NCI-H2107 (cell line): Measurements from ENCODE around the gene CEL.
"Not testable (repeated sequence)": the region's sequence is repeated elsewhere in the genome, so short reads cannot be mapped to it uniquely, and the experiment has no call there.

Experiments
- DNase-seq: peaks from one replicate; lab custom pipeline; 2025; lab: John Stamatoyannopoulos, UW

The CEL gene

GRCh38 chr9:133086212-133086860 is 24.6 kb downstream of the CEL start:
- not testable (repeated sequence) for DNase-seq

GRCh38 chr9:133086894-133087293 is 25.1 kb downstream of the CEL start:
- no peak for DNase-seq

- no peak for DNase-seq
Observed at GRCh38 chr9:133087429-133088145, 25.8 kb downstream of the CEL start.

GRCh38 chr9:133088146-133088750 is 26.5 kb downstream of the CEL start:
- no peak for DNase-seq

GRCh38 chr9:133088756-133089155 is 27.0 kb downstream of the CEL start:
- DNase-seq = no peak

GRCh38 chr9:133089271-133089671 is 27.5 kb downstream of the CEL start:
- peak; percentile 73 for DNase-seq

- no peak for DNase-seq
Observed at GRCh38 chr9:133090187-133090586, 28.4 kb downstream of the CEL start.

- no peak for DNase-seq
Observed at GRCh38 chr9:133090752-133091385, 29.1 kb downstream of the CEL start.

GRCh38 chr9:133094351-133094750 is 32.6 kb downstream of the CEL start:
- not testable (repeated sequence) for DNase-seq

- no peak for DNase-seq
Observed at GRCh38 chr9:133094842-133095393, 33.1 kb downstream of the CEL start.

- no peak for DNase-seq
Observed at GRCh38 chr9:133098104-133098754, 36.4 kb downstream of the CEL start.

- DNase-seq = no peak
Observed at GRCh38 chr9:133098871-133099270, 37.1 kb downstream of the CEL start.

GRCh38 chr9:133099726-133100505 is 38.1 kb downstream of the CEL start:
- DNase-seq = no peak

GRCh38 chr9:133100506-133101355 is 39.0 kb downstream of the CEL start:
- DNase-seq = no peak

GRCh38 chr9:133101356-133102189 is 39.8 kb downstream of the CEL start:
- no peak for DNase-seq

GRCh38 chr9:133102190-133103021 is 40.6 kb downstream of the CEL start:
- no peak for DNase-seq

- no peak for DNase-seq
Observed at GRCh38 chr9:133103183-133103986, 41.6 kb downstream of the CEL start.
